GM13977 (cell line): Measurements from ENCODE around the gene DHRS1.

Experiments
- DNase-seq: peaks from one replicate; pipeline ENCODE4 v3.0.0; 2012; ENCODE audit warnings: low spot score
- in situ Hi-C: fragments of 300-500 bp; cut with MboI; formaldehyde crosslinking; loops from one replicate; pipeline ENCODE4 v1.12.0; 2022; ENCODE audit warnings: low sequenced_read_pairs, low pct_unique_long_range_greater_than_20kb, mixed read lengths, inconsistent platforms; ENCODE audit not compliant: unreplicated experiment
- TF ChIP-seq, protein P1 (sequence below): IDR thresholded peaks from 2 replicates; pipeline ENCODE4 v1.5.1; 2012; ENCODE audit warnings: mild to moderate bottlenecking, control low read depth; ENCODE audit not compliant: insufficient read depth; ENCODE audit errors: extremely low read depth, missing control alignments

The DHRS1 gene

DNA sequence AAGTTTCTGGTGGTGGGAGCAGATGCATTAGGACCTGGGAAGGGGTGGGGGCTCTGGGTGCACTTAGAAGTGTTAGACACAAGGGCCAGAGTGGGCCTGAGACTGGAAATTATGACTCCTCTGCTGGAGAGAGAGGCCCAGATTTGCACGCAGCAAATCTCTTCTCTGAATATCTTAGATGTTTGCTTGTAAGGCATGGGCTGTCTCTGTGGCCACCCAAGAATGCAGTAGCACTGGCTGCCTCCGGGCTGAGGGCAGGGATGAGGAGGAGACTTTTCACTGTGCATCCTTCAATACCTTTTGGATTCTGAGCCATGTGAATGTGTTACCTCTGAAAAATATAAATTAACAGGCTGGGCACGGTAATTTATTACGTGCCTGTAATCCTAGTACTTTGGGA lies 14.2 kb downstream of the DHRS1 start:
- TF ChIP-seq, protein P1, sequence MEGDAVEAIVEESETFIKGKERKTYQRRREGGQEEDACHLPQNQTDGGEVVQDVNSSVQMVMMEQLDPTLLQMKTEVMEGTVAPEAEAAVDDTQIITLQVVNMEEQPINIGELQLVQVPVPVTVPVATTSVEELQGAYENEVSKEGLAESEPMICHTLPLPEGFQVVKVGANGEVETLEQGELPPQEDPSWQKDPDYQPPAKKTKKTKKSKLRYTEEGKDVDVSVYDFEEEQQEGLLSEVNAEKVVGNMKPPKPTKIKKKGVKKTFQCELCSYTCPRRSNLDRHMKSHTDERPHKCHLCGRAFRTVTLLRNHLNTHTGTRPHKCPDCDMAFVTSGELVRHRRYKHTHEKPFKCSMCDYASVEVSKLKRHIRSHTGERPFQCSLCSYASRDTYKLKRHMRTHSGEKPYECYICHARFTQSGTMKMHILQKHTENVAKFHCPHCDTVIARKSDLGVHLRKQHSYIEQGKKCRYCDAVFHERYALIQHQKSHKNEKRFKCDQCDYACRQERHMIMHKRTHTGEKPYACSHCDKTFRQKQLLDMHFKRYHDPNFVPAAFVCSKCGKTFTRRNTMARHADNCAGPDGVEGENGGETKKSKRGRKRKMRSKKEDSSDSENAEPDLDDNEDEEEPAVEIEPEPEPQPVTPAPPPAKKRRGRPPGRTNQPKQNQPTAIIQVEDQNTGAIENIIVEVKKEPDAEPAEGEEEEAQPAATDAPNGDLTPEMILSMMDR: no peak
- in situ Hi-C loops: no loop called here
- DNase-seq: no peak

DNA sequence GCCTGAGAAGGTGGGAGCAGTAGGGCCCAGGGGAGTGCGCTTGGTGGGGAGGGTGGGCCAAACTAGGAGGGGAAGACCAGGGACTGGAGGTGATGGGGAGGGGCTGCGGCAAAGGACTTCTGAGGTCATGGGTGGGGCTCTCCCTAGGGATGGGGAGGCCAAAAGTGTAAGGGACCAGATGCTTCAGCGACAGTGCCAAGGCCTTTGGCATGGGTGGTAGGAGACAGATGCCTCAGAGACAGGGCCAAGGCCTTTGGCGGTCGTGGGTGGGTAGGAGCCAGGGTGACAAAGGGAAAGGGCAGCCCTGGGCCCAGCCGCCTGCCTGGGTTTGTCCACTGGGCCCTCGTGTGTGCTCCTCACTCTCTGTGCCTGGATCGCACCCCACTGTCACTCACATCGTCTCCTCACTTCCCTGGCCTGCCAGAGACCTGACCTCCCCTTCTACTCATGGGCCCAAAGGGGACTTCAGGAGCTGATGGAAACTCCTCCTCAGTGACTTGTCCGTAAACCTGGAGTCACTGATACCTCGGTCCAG lies 15.0 kb downstream of the DHRS1 start:
- no peak for DNase-seq
- TF ChIP-seq, protein P1: no peak
- in situ Hi-C loops: no loop called here

DNA sequence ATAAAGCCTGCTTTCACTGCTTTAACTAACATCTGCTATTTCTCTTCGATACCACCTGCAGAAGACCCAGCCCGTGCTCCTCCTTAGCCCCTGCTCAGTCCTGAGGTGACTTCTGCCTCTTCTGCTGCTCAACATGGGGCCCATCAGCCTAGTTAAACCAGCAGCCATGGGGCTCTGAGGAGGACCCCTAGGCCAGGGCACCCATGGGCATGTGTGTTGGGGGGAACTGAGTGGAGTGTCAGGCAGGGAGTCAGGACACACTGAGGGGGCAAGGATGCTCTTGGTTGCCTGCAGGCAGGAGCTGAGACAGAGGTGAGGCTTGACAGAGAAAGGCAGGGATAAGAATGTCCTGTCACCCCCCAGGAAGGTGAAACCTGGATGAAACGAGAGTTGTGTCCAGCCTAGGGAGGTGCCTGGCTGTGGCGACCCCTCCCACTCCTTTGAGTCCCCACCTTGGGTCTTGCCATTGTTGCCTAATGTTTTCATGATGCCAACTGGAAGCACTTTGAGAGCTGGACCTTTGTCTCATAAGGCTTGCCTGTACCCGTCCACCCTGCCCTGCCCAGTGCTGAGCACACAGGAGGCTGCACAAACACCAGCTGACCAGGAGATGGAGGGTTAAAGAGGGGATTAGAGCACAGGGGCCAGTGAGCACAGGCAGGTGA lies 15.7 kb downstream of the DHRS1 start:
- in situ Hi-C loops: no loop called here
- DNase-seq: no peak
- TF ChIP-seq, protein P1: no peak

DNA sequence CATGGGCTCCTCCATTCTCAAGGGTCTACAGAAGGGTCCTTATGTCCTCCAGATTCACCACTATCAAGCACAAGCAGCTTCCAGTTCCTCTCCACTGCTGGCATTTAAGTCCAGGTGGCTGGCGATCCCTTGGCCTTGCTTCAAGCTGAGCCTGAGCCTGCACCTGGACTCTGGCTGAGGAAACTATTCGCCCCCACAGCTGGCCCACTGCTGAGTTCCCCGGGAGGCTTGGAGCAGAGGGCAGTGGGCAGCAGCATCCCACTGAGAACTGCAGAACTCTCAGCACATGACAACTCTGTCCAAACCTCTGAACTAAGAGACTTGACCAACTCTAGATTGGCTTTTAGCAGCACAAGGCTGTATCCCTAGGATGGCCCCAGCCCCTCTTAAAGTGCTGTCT lies 16.8 kb downstream of the DHRS1 start:
- no peak for DNase-seq
- TF ChIP-seq, protein P1: no peak
- in situ Hi-C loops: no loop called here

DNA sequence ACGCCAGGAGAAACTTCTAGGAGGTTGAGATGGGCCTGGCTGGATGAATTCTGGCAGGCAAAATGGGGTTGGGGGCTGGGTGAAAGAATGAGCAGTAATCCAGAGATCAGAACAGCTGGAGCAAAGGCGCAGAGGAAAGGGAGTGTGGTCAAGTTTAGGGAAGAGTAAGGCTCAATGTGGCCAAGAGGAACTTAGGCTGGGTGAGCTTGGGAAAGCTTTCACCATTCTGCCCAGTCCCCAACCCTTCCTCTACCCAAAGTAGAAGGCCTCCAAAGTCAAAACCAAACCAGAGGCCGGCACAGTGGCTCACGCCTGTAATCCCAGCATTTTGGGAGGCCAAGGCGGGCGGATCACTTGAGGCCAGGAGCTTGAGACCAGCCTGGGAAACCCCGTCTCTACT lies 17.9 kb downstream of the DHRS1 start:
- in situ Hi-C loops: no loop called here
- TF ChIP-seq, protein P1: no peak
- DNase-seq: no peak

DNA sequence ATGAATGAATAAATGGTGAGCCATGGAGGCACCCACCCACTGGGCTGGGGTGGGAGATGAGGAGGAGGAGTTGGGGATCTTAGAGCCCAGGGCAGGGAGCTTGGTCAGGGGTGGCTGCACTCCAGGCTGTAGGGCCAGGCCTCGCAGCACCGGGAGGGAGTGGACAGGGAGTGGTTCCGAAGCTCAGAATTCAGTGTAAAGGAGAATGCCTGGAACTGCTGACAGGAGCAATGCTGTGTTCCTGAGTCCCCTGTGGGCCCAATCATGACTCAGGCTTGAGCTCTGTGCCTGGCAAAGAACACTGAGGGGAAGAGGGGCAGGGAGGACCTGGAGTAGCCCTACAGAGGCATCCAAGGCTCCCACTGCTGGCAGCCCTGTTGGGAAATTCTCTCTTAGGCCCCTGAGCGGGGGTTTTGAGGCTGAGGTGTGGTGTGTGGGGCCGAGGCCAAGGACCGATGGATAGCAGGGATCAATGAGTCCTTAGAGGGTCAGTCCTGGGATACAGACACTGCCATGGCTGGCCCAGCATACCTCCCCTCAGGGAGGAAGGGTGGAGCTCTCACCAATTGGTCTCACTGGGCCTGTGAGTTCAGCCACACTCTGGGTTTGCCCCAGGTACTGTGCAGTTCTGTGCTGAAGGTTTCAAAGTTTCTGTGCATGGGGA lies 18.7 kb downstream of the DHRS1 start:
- in situ Hi-C loops: no loop called here
- TF ChIP-seq, protein P1: no peak
- DNase-seq: no peak
